Activated T-cell treated with anti-CD3 and anti-CD28 coated beads, Interleukin-2, amount 50 U/mL, for 72 hours (primary cell): ENCODE results near the gene SDCBP2. TPM values are rescaled to one million over a fixed set of nuclear protein-coding genes. Genes with fewer than 3 reads are reported as not detected.
A peak's percentile ranks its signal among the peaks of the same experiment; 100 is the strongest.
"Not testable (repeated sequence)": the region's sequence is repeated elsewhere in the genome, so short reads cannot be mapped to it uniquely, and the experiment has no call there.

Experiments
- ATAC-seq, 2 donors: fragments of 150-1000 bp; cut with Tn5 transposase; replicated peaks in 1 of 2; 2 replicates each; pipeline ENCODE4 v1.10.0; 2021; ENCODE audit warnings: moderate library complexity in 2 of 2, mild to moderate bottlenecking in 1 of 2
- DNase-seq, 2 donors: peaks; one replicate each; pipeline ENCODE4 v3.0.0; 2021 to 2022; ENCODE audit warnings: mixed read lengths in 1 of 2
- H3K27ac Mint-ChIP-seq: one replicate; pipeline ENCODE4 v1.8.0; 2022; ENCODE audit warnings: mild to moderate bottlenecking, moderate library complexity, mixed read lengths
- H3K27me3 Mint-ChIP-seq: one replicate; pipeline ENCODE4 v1.8.0; 2022; ENCODE audit warnings: low read depth, mixed read lengths
- H3K36me3 Mint-ChIP-seq, 2 donors: one replicate each; pipeline ENCODE4 v1.8.0; 2022; ENCODE audit warnings: mixed read lengths in 2 of 2, mild to moderate bottlenecking in 1 of 2; ENCODE audit not compliant: insufficient read depth in 2 of 2
- H3K4me1 Mint-ChIP-seq: one replicate; pipeline ENCODE4 v1.8.0; 2022; ENCODE audit warnings: low read depth, mixed read lengths
- H3K4me3 Mint-ChIP-seq, 2 donors: one replicate each; pipeline ENCODE4 v1.8.0; 2022; ENCODE audit warnings: mild to moderate bottlenecking in 2 of 2, mixed read lengths in 2 of 2, moderate library complexity in 2 of 2
- H3K9me3 Mint-ChIP-seq, 2 donors: one replicate each; pipeline ENCODE4 v1.8.0; 2022; ENCODE audit warnings: mixed read lengths in 2 of 2
- total RNA-seq, 2 donors: library from RNA; stranded (reverse); gene quantifications; one replicate each; pipeline ENCODE4 v1.2.3, GENCODE V29; 2022

SDCBP2 gene
- total RNA-seq, 2 donors from 2014 or later, result 11.0 to 11.5 TPM

- Mint-ChIP-seq H3K9me3 (peaks cover 6 to 8% of the 10 kb centered on the region in 2 donors), H3K4me1 (peaks cover 18% of the 10 kb centered on the region)
These were observed 16.8 kb upstream of the SDCBP2 start for GRCh38 chr20:1345756-1346093.

GRCh38 chr20:1345030-1345755, 16.3 kb upstream of the SDCBP2 start:
- H3K4me3 Mint-ChIP-seq, result no peak overlapping the region
- peaks cover 18% of the 10 kb centered on the region for H3K4me1 Mint-ChIP-seq
- DNase-seq (no peak), ATAC-seq (peak; percentile 31 to 73)
- peaks cover 6 to 8% of the 10 kb centered on the region in 2 donors for H3K9me3 Mint-ChIP-seq
- H3K36me3 Mint-ChIP-seq, result peaks cover 7 to 15% of the 10 kb centered on the region in 2 donors
- H3K27ac Mint-ChIP-seq, result no peak overlapping the region
- H3K27me3 Mint-ChIP-seq, result no peaks in the 10 kb centered on the region

More at GRCh38 chr20:1345756-1346093, 16.8 kb upstream of the SDCBP2 start:
- no peaks in the 10 kb centered on the region for H3K27me3 Mint-ChIP-seq
- H3K36me3 Mint-ChIP-seq, result peaks cover 9 to 19% of the 10 kb centered on the region in 2 donors
- ATAC-seq (no peak), DNase-seq (no peak)
- no peak overlapping the region for H3K4me3 Mint-ChIP-seq
- H3K27ac Mint-ChIP-seq, result no peak overlapping the region

GRCh38 chr20:1343446-1344124, 14.6 kb upstream of the SDCBP2 start:
- H3K36me3 Mint-ChIP-seq, ATAC-seq, DNase-seq, H3K4me3 Mint-ChIP-seq, H3K9me3 Mint-ChIP-seq, H3K27ac Mint-ChIP-seq, H3K27me3 Mint-ChIP-seq: not testable (repeated sequence)
- peaks cover 18% of the 10 kb centered on the region for H3K4me1 Mint-ChIP-seq

- no peak for ATAC-seq
- peaks cover 0 to 2% of the 10 kb centered on the region in 2 donors for H3K9me3 Mint-ChIP-seq
- H3K36me3 Mint-ChIP-seq, result peaks cover 0 to 2% of the 10 kb centered on the region in 2 donors
- no peak overlapping the region for H3K4me3 Mint-ChIP-seq
- no peak for DNase-seq
- H3K27me3 Mint-ChIP-seq, result no peaks in the 10 kb centered on the region
- H3K4me1 Mint-ChIP-seq, result peaks cover 16% of the 10 kb centered on the region
- H3K27ac Mint-ChIP-seq, result no peak overlapping the region
These were observed 12.8 kb upstream of the SDCBP2 start for GRCh38 chr20:1341561-1342265.

GRCh38 chr20:1338801-1339200, 9.9 kb upstream of the SDCBP2 start:
- Mint-ChIP-seq H3K4me3 (no peak overlapping the region), H3K4me1 (peaks cover 22% of the 10 kb centered on the region), H3K9me3 (no peaks in the 10 kb centered on the region), H3K27ac (no peak overlapping the region), H3K36me3 (peaks cover 2 to 3% of the 10 kb centered on the region in 2 donors), H3K27me3 (no peaks in the 10 kb centered on the region)
- ATAC-seq (no peak), DNase-seq (no peak)

- DNase-seq (no peak), ATAC-seq (no peak)
- H3K27me3 Mint-ChIP-seq, result no peaks in the 10 kb centered on the region
- H3K27ac Mint-ChIP-seq, result no peak overlapping the region
- peaks cover 23% of the 10 kb centered on the region for H3K4me1 Mint-ChIP-seq
- no peak overlapping the region for H3K4me3 Mint-ChIP-seq
- no peaks in the 10 kb centered on the region for H3K9me3 Mint-ChIP-seq
- peaks cover 2 to 3% of the 10 kb centered on the region in 2 donors for H3K36me3 Mint-ChIP-seq
These were observed 9.2 kb upstream of the SDCBP2 start for GRCh38 chr20:1338096-1338495.

- Mint-ChIP-seq H3K4me3 (no peak overlapping the region), H3K27ac (no peak overlapping the region), H3K36me3 (peaks cover 3 to 5% of the 10 kb centered on the region in 2 donors), H3K27me3 (no peaks in the 10 kb centered on the region), H3K9me3 (no peaks in the 10 kb centered on the region), H3K4me1 (peaks cover 29% of the 10 kb centered on the region)
- DNase-seq, result no peak
- ATAC-seq, result no peak
These were observed 8.5 kb upstream of the SDCBP2 start for GRCh38 chr20:1337441-1337840.

- H3K4me3 Mint-ChIP-seq, result peak overlapping the region; percentile 17 to 22
- H3K4me1 Mint-ChIP-seq, result peaks cover 35% of the 10 kb centered on the region
- no peaks in the 10 kb centered on the region for H3K27me3 Mint-ChIP-seq
- H3K27ac Mint-ChIP-seq, result peak overlapping the region; percentile 20
- DNase-seq (no peak), ATAC-seq (peak; percentile 37 to 53)
- H3K9me3 Mint-ChIP-seq, result no peaks in the 10 kb centered on the region
- peaks cover 3 to 5% of the 10 kb centered on the region in 2 donors for H3K36me3 Mint-ChIP-seq
These were observed 7.9 kb upstream of the SDCBP2 start for GRCh38 chr20:1336699-1337367.

- Mint-ChIP-seq H3K27me3 (no peaks in the 10 kb centered on the region), H3K27ac (peak overlapping the region; percentile 20), H3K36me3 (peaks cover 5 to 6% of the 10 kb centered on the region in 2 donors), H3K9me3 (no peaks in the 10 kb centered on the region), H3K4me1 (peaks cover 42% of the 10 kb centered on the region), H3K4me3 (peak overlapping the region in 1 of 2 donors; percentile 17)
- DNase-seq, result no peak
- ATAC-seq, result peak; percentile 76 to 77
These were observed 7.2 kb upstream of the SDCBP2 start for GRCh38 chr20:1335961-1336698.

GRCh38 chr20:1334761-1335160, 5.8 kb upstream of the SDCBP2 start:
- no peaks in the 10 kb centered on the region for H3K9me3 Mint-ChIP-seq
- peaks cover 5 to 6% of the 10 kb centered on the region in 2 donors for H3K36me3 Mint-ChIP-seq
- H3K4me3 Mint-ChIP-seq, result no peak overlapping the region
- DNase-seq, result no peak
- H3K27me3 Mint-ChIP-seq, result no peaks in the 10 kb centered on the region
- peak in 1 of 2 donors; percentile 24 for ATAC-seq
- H3K4me1 Mint-ChIP-seq, result peaks cover 56% of the 10 kb centered on the region
- H3K27ac Mint-ChIP-seq, result peak overlapping the region; percentile 79

GRCh38 chr20:1334370-1334731, 5.4 kb upstream of the SDCBP2 start:
- no peaks in the 10 kb centered on the region for H3K27me3 Mint-ChIP-seq
- DNase-seq (no peak), ATAC-seq (no peak)
- H3K9me3 Mint-ChIP-seq, result no peaks in the 10 kb centered on the region
- peaks cover 5 to 9% of the 10 kb centered on the region in 2 donors for H3K36me3 Mint-ChIP-seq
- H3K4me1 Mint-ChIP-seq, result peaks cover 60% of the 10 kb centered on the region
- peak overlapping the region; percentile 79 for H3K27ac Mint-ChIP-seq
- H3K4me3 Mint-ChIP-seq, result no peak overlapping the region
